HG02840 (cell line): ENCODE measurements around the gene NRL.
"Not testable (repeated sequence)": the region's sequence is repeated elsewhere in the genome, so short reads cannot be mapped to it uniquely, and the experiment has no call there.

Source experiments
- ATAC-seq: cut with Tn5 transposase; IDR thresholded peaks from one replicate; pipeline ENCODE4 v1.9.1; 2021; ENCODE audit warnings: mild to moderate bottlenecking, moderate library complexity, moderate number of reproducible peaks; ENCODE audit not compliant: unreplicated experiment, low FRiP score

The NRL gene

DNA sequence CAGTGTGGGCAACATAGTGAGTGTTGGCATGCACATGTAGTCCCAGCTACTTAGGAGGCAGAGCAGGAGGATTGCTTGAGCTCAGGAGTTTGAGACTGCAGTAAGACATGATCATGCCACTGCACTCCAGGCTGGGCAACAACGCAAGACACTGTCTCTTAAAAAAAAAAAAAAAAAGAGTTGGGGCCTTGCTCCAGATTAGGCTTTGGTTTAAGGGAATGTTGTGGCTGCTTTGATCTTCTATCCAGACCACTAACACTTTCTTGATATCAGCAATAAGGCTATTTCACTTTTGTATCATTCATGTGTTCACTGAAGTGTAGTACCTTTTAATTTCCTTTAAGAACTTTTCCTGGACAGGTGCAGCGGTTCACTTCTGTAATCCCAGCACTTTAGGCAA is 12.9 kb upstream of the NRL start:
- no peak for ATAC-seq

DNA sequence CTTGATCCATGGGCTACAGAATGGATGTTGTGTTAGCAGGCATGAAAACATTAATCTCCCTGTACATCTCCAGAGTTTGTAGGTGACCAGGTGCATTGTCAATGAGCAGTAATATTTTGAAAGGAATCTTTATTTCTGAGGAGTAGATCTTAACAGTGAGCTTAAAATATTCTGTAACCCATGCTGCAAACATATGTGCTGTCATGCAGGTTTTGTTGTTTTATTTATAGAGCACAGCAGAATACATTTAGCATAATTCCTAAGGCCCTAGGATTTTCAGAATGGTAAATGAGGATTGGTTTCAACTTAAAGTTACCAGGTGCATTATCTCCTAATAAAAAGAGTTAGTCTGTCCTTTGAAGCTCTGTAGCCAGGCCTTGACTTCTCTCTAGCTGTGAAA is 12.2 kb upstream of the NRL start:
- ATAC-seq: no peak

DNA sequence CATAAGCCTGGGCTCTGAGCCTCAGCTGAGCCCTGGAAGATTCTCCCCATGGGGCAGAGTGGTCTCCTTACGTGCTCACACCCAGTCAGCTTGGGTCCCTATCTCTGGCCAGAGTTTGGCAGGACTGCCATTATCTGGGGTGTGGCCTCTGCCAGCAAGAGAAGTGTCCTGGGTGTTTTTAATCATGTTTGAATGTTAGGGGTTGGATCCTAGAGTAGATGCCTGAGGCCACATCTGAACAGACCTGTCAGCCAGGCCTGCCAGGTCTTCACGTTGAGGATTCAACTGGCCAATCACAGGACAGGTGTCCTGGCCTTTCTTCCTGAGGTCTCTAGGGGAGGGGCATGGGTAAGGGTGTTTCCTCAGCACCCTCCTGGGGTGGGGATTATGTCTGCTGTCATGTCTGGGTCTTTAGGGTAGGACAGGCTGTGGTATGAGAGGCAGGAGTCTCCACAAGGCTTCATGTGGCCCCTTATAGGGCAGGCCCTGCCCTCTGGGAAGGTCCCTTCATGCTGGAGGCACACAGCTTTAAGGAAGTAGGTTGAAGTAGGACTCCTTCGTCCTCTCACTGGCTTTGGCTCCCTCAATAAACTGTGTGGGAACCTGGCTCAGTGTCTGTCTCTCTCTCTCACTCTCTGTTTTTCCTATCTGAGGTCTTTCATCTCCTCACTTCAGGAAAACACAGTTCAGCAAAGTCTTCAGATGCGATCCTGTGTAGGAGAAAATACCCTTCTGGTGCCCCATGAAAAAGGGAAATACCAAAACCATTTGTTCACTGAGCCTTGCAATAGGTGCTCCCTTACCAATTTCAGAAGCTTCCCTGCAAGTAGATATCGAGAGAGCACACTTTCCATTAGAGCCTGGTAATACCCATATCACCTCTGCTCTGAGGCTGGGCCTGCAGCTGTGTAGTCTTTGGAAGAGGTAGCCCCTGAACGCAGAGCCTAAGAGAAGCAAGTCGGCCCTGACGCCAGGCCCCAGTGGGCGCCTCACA is 9.0 kb upstream of the NRL start:
- no peak for ATAC-seq

DNA sequence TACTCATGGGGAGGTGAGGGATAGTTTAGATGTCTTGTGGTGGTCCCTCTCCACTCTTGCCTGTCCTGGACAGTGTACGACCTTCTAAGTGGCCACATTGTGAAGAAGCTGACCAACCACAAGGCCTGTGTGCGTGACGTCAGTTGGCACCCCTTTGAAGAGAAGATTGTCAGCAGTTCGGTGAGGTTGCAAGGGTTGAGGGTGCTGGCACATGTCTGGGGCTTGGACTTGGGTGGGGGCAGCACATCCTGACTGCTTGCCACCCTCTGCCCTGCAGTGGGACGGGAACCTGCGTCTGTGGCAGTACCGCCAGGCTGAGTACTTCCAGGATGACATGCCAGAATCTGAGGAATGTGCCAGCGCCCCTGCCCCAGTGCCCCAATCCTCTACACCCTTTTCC is 8.1 kb upstream of the NRL start:
- ATAC-seq: no peak

DNA sequence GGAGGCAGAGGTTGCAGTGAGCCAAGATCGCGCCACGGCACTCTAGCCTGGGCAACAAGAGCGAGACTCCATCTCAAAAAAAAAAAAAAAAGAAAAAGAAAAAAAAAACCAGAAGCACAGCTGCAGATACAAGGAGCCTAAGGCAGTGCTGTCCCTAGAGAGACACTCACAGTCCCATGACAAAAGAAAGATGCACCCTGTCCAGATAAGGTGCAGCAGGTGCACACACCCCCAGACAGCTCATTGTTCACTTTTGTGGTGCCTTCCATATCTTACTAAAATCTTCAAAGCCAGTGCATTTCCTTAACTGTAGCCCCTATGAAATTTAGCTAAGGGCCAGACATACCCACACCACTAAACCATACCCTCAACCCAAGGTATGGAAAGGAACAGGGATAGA is 7.7 kb upstream of the NRL start:
- ATAC-seq: no peak

DNA sequence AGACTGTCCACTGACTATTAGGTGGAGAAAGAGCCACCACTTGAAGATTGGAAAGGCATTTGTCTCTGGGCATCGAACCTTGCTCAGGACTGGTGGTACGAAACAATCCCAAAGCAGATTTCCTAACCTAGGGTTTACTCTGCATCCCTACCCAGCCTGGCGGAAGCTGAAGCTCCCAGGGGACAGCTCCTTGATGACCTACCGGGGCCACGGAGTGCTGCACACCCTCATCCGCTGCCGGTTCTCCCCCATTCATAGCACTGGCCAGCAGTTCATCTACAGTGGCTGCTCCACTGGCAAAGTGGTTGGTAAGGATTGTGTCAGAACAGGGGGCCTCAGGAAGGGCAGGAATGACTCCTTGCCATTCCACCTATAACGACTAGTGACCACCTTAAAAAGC is 6.5 kb upstream of the NRL start:
- no peak for ATAC-seq

DNA sequence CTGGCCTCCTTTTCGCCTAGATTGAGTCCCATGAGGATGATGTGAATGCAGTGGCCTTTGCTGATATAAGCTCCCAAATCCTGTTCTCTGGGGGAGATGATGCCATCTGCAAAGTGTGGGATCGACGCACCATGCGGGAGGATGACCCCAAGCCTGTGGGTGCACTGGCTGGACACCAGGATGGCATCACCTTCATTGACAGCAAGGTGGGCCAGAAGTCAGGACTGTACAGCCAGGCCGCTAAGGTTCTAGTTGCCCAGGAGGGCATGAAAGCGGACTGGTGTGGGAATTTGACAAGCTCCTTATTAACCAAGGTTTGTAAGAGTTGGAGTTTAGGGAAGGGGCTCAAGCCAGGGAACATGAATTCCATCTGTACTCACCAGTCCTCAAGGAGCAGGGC is 4.9 kb upstream of the NRL start:
- no peak for ATAC-seq

DNA sequence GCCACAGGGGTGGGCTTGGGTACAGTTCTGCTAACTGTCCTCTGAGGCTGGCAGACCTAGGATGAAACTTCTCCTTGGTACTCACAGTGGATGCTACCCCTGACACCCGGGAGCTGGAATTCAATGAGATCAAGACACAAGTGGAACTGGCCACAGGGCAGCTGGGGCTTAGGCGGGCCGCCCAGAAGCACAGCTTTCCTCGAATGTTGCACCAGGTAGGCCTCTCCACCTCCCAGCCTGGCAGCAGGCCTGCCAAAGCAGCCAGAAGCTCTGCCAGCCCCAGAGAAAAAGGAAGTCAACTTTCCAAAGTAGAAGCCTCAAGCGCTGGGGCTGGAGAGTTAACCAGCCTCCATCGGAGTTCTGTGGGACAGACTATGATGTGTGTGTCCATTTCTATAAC is 2.4 kb upstream of the NRL start:
- ATAC-seq: no peak

DNA sequence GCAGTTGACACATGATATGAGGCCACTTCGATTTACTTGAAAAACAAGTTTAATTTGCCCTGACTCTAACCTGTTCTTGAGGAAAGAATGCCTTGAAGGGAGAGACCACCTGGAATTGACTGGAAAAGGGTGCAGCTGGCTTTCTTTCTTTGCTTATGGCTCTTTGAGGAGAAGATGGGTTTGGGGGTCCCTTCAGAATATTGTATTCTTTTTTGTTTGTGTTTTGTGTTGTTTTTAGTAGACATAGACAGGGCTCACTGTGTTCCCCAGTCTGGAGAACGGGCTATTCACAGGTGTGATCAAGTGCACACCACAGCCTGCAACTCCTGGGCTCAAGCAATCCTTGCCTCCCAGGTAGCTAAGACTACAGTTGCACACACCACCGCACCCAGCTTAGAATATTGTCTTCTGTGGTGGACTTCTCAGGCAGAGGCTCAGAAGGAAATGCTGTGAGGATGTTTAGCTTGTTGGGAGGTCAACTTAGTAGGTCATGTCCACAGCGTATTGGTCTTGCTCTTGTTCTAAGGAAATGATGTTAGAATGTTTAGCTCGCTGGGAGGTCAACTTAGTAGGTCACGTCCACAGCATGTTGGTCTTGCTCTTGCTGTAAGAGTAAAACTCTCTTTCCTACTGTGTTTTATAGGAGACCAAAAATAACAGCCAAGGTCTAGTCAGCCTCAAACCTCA is 1.5 kb upstream of the NRL start:
- no peak for ATAC-seq

DNA sequence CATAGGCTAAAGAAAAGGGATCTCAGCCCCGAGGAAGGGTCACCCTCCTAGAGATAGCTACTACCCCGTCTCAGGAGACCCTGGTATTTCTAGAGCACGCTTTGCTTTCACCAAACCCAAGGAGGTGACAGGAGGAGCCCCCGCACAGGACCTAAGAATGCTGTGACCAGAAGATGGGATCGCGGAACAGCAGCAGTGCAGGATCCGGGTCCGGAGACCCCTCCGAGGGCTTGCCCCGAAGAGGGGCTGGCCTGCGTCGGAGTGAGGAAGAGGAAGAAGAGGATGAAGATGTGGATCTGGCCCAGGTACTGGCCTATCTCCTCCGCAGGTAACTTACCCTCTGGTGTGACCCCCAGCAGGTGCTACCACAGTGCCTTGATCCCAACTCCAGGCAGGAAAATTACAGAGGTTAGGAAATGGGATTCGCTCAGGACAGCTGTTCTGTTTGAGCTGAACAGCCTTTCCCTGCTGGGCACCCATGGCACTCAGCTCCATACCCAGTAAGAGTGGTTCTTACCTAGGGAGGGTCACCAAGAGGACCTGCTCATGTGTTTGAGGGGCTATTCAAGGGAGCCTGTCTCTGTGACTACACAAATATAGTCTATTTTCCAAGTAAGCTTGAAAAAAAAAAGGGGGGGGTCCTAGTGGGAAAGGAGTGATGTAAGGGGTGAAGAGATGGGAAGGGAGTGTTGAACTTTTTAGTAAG is 826 bp upstream of the NRL start:
- ATAC-seq: no peak

DNA sequence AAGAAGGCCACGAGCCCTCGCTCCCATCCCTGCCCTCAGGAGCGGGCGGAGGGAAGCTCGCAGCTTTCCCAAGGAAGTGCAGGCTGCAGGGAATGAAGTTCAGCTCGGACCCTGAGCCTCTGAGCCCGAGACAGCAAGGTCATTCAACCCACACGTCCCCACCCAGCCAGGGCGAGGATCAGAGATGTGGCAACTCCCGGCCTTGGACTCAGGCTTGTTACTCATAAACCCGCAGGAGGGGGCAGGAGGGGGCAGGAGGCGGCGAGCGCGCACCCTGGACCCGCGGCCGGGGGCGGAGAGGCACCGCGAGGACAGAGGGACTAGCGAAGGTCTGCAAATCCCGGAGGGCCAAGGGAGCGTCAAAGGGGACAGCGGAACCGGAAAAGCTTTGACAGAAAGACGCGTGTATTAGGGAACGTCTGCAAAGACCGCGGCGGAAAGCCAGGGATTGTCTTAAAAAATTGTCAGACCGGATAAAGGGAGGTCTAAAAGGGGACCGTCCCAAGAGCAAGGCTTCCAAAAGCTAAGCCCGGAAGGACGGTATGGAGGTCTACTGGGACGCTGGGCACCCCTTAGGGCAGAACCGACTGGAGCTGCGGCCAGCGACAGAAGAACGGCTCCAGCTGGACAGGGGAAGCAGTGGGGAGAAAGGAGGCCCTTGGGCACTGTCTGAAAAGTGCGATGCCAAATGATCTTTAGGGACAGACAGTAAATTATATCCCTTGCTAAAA is 783 bp downstream of the NRL start:
- ATAC-seq: no peak

DNA sequence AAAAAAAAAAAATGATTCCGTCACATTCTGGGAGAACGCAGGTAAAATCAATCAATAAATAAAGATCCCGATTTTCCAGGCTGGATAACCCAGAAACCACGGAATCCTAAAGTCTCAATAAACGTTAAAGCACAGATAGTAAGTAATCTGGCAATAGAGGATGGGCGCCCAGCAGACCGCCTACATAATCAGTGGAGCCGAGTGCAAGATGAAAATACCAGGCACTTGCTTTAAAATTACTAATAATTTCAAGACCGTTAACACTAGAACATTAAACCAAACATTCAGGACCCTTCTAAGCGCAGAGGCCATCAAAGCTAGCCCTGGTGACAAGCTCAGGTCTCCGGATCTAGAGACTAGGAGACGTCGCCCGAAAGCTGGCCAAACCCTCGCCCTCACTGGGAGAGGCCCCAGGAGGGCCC is 1.4 kb downstream of the NRL start:
- ATAC-seq: no peak

DNA sequence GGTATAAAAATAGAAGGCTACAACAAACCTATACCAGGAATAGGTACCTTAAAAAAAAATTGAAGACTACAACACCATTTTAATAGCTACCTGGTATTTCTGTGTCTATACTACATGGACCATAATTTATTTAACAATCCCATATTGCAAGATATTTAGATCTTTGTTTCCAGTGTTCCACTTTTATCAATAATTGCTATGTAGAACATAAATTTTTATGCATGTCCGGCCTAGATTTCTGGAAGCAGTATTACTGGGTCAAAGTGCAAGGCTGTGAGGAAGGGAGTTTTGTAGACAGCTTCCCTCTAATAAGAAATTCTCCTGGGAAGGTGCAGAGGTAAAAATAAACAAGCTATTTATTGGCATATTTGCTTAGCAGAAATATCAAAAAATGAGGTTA is 4.2 kb downstream of the NRL start:
- ATAC-seq: no peak

DNA sequence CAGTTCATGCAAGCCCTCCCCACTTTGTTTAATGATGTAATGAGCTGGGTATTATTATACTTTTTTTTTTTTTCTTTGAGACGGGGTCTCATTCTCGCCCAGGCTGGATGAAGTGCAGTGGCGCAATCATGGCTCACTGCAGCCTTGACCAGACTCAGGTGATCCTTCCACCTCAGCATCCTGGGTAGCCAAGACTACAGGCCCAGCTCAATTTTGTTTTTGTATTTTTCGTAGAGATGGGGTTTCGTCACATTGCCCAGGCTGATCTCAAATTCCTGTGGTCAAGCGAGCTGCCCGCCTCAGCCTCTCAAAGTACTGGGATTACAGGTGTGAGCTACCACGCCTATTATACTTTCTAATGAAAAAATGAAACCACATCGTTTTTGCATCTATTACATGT is 4.7 kb downstream of the NRL start:
- no peak for ATAC-seq

DNA sequence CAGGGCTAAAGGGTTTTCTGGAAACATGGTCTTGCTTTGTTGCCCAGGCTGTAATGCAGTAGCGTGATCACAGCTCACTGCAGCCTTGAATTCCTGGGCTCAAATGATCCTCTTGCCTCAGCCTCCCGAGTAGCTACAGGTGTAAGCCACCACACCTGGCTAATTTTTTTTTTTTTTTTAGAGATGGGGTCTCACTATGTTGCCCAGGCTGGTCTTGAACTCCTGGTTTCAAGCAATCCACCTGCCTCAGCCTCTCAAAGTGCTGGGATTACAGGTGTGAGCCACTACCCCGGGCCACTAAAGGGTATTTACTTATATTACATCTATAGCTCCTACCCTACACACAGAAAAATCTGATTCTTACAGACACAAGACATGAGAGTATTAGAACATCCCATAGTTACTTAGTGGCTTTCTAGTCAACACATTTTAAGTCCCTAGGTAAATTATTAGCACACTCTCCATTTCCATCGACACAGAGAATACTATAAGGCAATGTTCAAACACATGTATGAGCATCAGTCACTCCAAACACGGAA is 6.3 kb downstream of the NRL start:
- peak; percentile 30 for ATAC-seq

DNA sequence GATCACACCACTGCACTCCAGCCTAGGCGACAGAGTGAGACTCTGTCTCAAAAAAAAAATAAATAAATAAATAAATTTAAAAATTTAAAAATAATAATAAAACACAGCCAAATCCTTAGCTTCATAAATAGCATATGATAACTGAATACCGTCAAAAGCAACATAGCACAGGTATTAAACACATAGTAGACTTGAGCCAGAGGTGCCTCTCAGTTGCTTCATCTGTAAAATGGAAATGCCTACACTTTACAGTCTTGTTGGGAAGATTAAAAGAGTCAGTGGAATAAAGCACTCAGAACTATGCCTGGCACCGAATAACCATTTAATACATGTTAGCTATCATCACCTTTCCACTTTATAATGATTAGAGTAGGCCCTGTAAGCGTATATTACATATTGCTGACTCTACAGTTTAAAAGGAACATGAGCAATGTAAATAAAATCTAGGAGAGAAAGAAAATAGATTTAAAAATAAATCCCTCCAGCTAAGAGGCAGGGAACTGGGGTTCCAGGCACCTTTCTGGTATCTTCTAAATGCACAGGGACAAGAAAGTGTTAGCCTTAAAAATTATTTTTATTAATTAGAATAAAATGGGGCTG is 8.0 kb downstream of the NRL start:
- ATAC-seq: no peak

DNA sequence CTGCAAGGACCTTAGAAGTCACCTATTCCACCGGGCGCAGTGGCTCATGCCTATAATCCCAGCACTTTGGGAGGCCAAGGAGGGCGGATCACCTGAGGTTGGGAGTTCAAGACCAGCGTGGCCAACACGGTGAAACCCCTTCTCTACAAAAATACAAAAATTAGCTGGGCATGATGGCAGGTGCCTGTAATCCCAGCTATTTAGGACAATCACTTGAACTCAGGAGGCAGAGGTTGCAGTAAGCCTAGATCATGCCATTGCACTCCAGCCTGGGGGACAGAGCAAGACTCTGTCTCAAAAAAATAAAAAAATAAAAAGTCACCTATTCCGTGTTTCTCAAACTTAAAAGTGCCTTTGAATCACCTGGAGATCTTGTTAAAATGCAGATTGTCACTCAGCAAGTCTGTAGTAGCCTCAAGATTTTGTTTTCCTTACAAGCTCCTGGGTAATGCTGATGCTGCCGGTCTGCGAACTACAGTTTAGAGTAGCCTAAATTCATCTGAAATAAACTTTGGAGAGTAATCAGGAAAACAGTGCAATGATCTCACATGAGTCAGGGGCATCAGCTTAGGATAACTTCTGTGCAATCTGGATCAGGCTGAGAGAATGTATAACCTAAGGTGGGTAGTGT is 9.0 kb downstream of the NRL start:
- not testable (repeated sequence) for ATAC-seq

DNA sequence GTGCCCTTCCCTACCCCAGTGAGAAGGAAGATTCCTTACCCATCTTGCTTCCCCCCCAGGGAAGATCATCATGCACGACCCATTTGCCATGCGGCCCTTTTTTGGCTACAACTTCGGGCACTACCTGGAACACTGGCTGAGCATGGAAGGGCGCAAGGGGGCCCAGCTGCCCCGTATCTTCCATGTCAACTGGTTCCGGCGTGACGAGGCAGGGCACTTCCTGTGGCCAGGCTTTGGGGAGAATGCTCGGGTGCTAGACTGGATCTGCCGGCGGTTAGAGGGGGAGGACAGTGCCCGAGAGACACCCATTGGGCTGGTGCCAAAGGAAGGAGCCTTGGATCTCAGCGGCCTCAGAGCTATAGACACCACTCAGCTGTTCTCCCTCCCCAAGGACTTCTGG is 11.3 kb downstream of the NRL start:
- ATAC-seq: no peak

DNA sequence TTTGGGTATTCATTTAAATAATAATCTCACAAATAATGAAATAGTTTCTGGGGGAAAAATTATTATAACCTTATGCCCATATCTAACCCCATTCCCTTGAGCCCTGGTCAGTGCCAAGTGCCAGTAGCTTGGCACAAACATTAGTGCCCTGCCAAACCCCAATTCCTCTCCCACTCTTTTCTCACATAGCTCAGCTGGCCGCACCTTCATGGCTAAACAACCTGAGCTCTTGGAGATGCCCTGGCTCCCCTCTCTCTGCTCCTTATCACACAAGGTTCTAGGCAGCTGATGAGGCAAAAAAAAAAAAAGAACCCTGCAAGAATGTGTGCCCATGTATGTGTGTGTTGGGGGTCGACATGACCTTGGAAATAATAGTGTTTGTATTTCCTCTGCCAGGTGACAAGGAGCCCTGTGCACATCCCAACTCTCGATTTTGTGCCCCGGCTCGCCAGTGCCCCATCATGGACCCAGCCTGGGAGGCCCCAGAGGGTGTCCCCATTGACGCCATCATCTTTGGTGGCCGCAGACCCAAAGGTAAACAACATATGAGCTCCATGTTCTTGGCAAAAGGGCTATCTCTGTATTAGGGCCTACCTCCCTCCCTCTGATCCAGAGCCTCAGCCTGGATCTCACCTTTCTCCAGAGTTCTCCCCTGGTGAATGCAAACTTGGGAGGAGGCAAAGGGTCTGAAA is 12.2 kb downstream of the NRL start:
- no peak for ATAC-seq
